K562 (cell line): ENCODE results near the gene TSPOAP1. TPM values are rescaled to one million over a fixed set of nuclear protein-coding genes. Genes with fewer than 3 reads are reported as not detected.

ENCODE experiments used
- ATAC-seq: fragments of 200-7000 bp; cut with Tn5 transposase; 3 replicates; pipeline ENCODE4 v1.9.1; 2020; ENCODE audit warnings: moderate library complexity
- BruUV-seq: library from RNA; stranded (reverse); fragments of 400-500 nt; replicated peaks from 2 replicates; lab custom pipeline; 2021; lab: Mats Ljungman, UMichigan
- CTCF ChIA-PET: fragments of 300-600 bp; formaldehyde crosslinking; extraction: SDS; loops from one replicate; lab custom pipeline; 2021; ENCODE audit warnings: low intra/inter-chr PET ratio; lab: Yijun Ruan, JAX
- POLR2A ChIA-PET: fragments of 300-600, 350-650 bp; sonication (Branson Sonifier 250); formaldehyde crosslinking; extraction: SDS; loops from one replicate; lab custom pipeline; 2021; ENCODE audit warnings: antibody characterized with exemption, inconsistent platforms; lab: Yijun Ruan, JAX
- DNase-seq, 4 experiments: peaks; one replicate each; pipeline versions ENCODE4 v3.0.0 to v3.0.0-alpha.2; 2011 to 2018; ENCODE audit warnings: low spot score in 3 of 4, mixed read lengths in 3 of 4; ENCODE audit errors: extremely low read depth in 1 of 4
- FAIRE-seq: peaks from 2 replicates; lab custom pipeline; 2011; peaks lifted over from hg19 to GRCh38; lab: Jason Lieb, UNC
- H2AFZ ChIP-seq: 2 replicates; pipeline ENCODE4 v1.6.0; 2011; ENCODE audit warnings: low read depth, low read length, control low read depth, inconsistent platforms
- H3K27ac ChIP-seq: fragments of 200-600 bp; 3 replicates; pipeline ENCODE4 v1.8.0; 2011; ENCODE audit warnings: low read depth, mild to moderate bottlenecking, control low read depth, inconsistent platforms, low read length, moderate library complexity, mixed read lengths; ENCODE audit errors: extremely low read depth
- H3K27me3 ChIP-seq, 2 experiments: fragments of 300-600 bp in 1 of 2; 2 replicates in 1 of 2; 3 replicates in 1 of 2; pipeline versions ENCODE4 v1.6.0 to v1.8.0; 2011; ENCODE audit warnings: inconsistent platforms in 2 of 2, low read length in 2 of 2, mild to moderate bottlenecking in 1 of 2, mixed read lengths in 1 of 2, moderate library complexity in 1 of 2; ENCODE audit not compliant: control insufficient read depth in 2 of 2, insufficient read depth in 2 of 2
- H3K36me3 ChIP-seq: fragments of 300-600 bp; 3 replicates; pipeline ENCODE4 v1.8.0; 2011; ENCODE audit warnings: mild to moderate bottlenecking, low read length, inconsistent platforms; ENCODE audit not compliant: control insufficient read depth, insufficient read depth
- H3K4me1 ChIP-seq, 2 experiments: fragments of 200-600 bp in 1 of 2; replicated peaks in 1 of 2; 2 replicates in 1 of 2; 3 replicates in 1 of 2; pipeline versions ENCODE4 v1.5.1 to v1.8.0; 2011; ENCODE audit warnings: inconsistent platforms in 2 of 2, low read length in 2 of 2, mild to moderate bottlenecking in 1 of 2, mixed read lengths in 1 of 2, moderate library complexity in 1 of 2; ENCODE audit not compliant: control insufficient read depth in 2 of 2, insufficient read depth in 2 of 2
- H3K4me2 ChIP-seq: 2 replicates; pipeline ENCODE4 v1.6.1; 2011; ENCODE audit warnings: low read length, control low read depth, inconsistent platforms, mixed read lengths; ENCODE audit not compliant: insufficient read depth
- H3K4me3 ChIP-seq: fragments of 200-600 bp; sonication (generic), shearing (Covaris generic); 2 replicates; pipeline ENCODE4 v1.5.1; 2016; ENCODE audit warnings: control low read depth, inconsistent platforms
- H3K79me2 ChIP-seq: fragments of 200-600 bp; 3 replicates; pipeline ENCODE4 v1.8.0; 2011; ENCODE audit warnings: low read length, inconsistent platforms; ENCODE audit not compliant: control insufficient read depth, insufficient read depth
- H3K9ac ChIP-seq, 2 experiments: 2 replicates each; pipeline versions ENCODE4 v1.6.0 to v1.6.1; 2011; ENCODE audit warnings: low read depth in 2 of 2, low read length in 2 of 2, control low read depth in 1 of 2, inconsistent platforms in 1 of 2, mild to moderate bottlenecking in 1 of 2, mixed read lengths in 1 of 2; ENCODE audit not compliant: insufficient read depth in 1 of 2
- H3K9me1 ChIP-seq: one replicate; pipeline ENCODE4 v1.6.0; 2011; ENCODE audit warnings: inconsistent platforms, mild to moderate bottlenecking, low read length, moderate library complexity; ENCODE audit not compliant: control insufficient read depth, insufficient read depth
- H3K9me3 ChIP-seq: replicated peaks from 2 replicates; pipeline ENCODE4 v1.5.1; 2011; ENCODE audit warnings: low read depth, low read length, inconsistent platforms; ENCODE audit not compliant: control insufficient read depth, insufficient read depth
- H4K20me1 ChIP-seq: replicated peaks from 2 replicates; pipeline ENCODE4 v1.6.1; 2011; ENCODE audit warnings: low read length, inconsistent platforms, mixed read lengths; ENCODE audit not compliant: control insufficient read depth, insufficient read depth
- BCOR ChIP-seq: fragments of 450-650 bp; IDR thresholded peaks from 2 replicates; pipeline ENCODE4 v1.6.1; 2016
- CBX8 ChIP-seq: fragments of 200-600 bp; sonication (generic); IDR thresholded peaks from 2 replicates; pipeline ENCODE4 v1.6.1; 2012; ENCODE audit warnings: borderline replicate concordance, mixed run types, low read depth, mild to moderate bottlenecking, moderate library complexity, mixed read lengths, low read length, control low read depth, inconsistent platforms; ENCODE audit not compliant: poor library complexity, severe bottlenecking; ENCODE audit errors: extremely low read depth
- ELK3 ChIP-seq: fragments of 450-650 bp; formaldehyde crosslinking; IDR thresholded peaks from 2 replicates; pipeline ENCODE4 v1.4.0; 2020; ENCODE audit warnings: mild to moderate bottlenecking
- FOXM1 ChIP-seq, 2 experiments: fragments of 450-650 bp in 1 of 2; sonication (generic) in 1 of 2; formaldehyde crosslinking in 1 of 2; IDR thresholded peaks; 2 replicates each; pipeline versions ENCODE4 v1.6.1 to v1.9.0; 2017 to 2022; ENCODE audit warnings: low read depth in 2 of 2, mild to moderate bottlenecking in 2 of 2, missing genetic modification reagents in 1 of 2, moderate library complexity in 1 of 2
- HDAC3 ChIP-seq: fragments of 450-650 bp; IDR thresholded peaks from 2 replicates; pipeline ENCODE4 v1.6.1; 2018; ENCODE audit warnings: borderline replicate concordance, mild to moderate bottlenecking, moderate library complexity; ENCODE audit not compliant: partially characterized antibody
- MAX ChIP-seq: sonication (generic); formaldehyde crosslinking; IDR thresholded peaks from 2 replicates; pipeline ENCODE4 v1.9.0; 2022; ENCODE audit warnings: mild to moderate bottlenecking, missing genetic modification reagents
- NFE2L1 ChIP-seq: fragments of 450-650 bp; IDR thresholded peaks from 2 replicates; pipeline ENCODE4 v1.6.1; 2016; ENCODE audit warnings: missing genetic modification characterization, low read depth, mild to moderate bottlenecking, missing compliant biosample characterization, moderate library complexity, borderline replicate concordance
- RNF2 ChIP-seq: sonication (generic); IDR thresholded peaks from 2 replicates; pipeline ENCODE4 v1.6.1; 2016
- SMARCE1 ChIP-seq: fragments of 450-650 bp; IDR thresholded peaks from 2 replicates; pipeline ENCODE4 v1.7.1; 2016; ENCODE audit warnings: mild to moderate bottlenecking
- SREBF1 ChIP-seq: fragments of 150-350 bp; IDR thresholded peaks from 2 replicates; pipeline ENCODE4 v1.6.1; 2014; ENCODE audit warnings: antibody characterized with exemption, low read depth, low read length, borderline replicate concordance
- TBP ChIP-seq: optimal IDR thresholded peaks from 2 replicates; pipeline ENCODE3; 2011; ENCODE audit warnings: low read depth, low read length, improper control_type of control experiment
- TOE1 ChIP-seq, 2 experiments: fragments of 450-650 bp in 1 of 2; sonication (generic) in 1 of 2; formaldehyde crosslinking in 1 of 2; IDR thresholded peaks; 2 replicates each; pipeline versions ENCODE4 v1.7.1 to v1.8.0; 2016 to 2022; ENCODE audit warnings: borderline replicate concordance in 2 of 2, mild to moderate bottlenecking in 2 of 2, antibody characterized with exemption in 1 of 2, inconsistent platforms in 1 of 2, low read depth in 1 of 2, missing genetic modification reagents in 1 of 2, moderate library complexity in 1 of 2
- WHSC1 ChIP-seq: IDR thresholded peaks from one replicate; pipeline ENCODE4 v1.6.1; 2012; ENCODE audit warnings: low read length, control low read depth, inconsistent platforms
- YY1 ChIP-seq, 3 experiments: IDR thresholded peaks; 2 replicates each; pipeline ENCODE4 v1.6.1; 2011; ENCODE audit warnings: low read length in 2 of 3, mild to moderate bottlenecking in 2 of 3, moderate library complexity in 2 of 3, borderline replicate concordance in 1 of 3, control low read depth in 1 of 3, low read depth in 1 of 3; ENCODE audit not compliant: insufficient read depth in 3 of 3, insufficient replicate concordance in 2 of 3, control insufficient read depth in 1 of 3, insufficient read length in 1 of 3; ENCODE audit errors: extremely low read depth in 1 of 3
- ZBTB1 ChIP-seq: sonication (generic); formaldehyde crosslinking; IDR thresholded peaks from 2 replicates; pipeline ENCODE4 v1.8.1; 2023; ENCODE audit warnings: missing genetic modification reagents, low read depth, mild to moderate bottlenecking, borderline replicate concordance
- ZBTB2 ChIP-seq: fragments of 450-650 bp; IDR thresholded peaks from 2 replicates; pipeline ENCODE4 v1.6.1; 2016; ENCODE audit warnings: antibody characterized with exemption
- ZBTB8A ChIP-seq: fragments of 450-650 bp; IDR thresholded peaks from 2 replicates; pipeline ENCODE4 v1.6.1; 2018; ENCODE audit warnings: mild to moderate bottlenecking, moderate library complexity; ENCODE audit not compliant: partially characterized antibody
- WGBS: fragments of 100-300 bp; shearing (Covaris generic); methylation state at CpG from one replicate; pipeline ENCODE4 v1.1.6; 2016; ENCODE audit warnings: low coverage, mixed read lengths; ENCODE audit not compliant: insufficient coverage; ENCODE audit errors: missing lambda C conversion rate; 5-methylcytosine and 5-hydroxymethylcytosine counted together
- in situ Hi-C: fragments of 300-500 bp; cut with MboI; formaldehyde crosslinking; loops from 4 replicates; pipeline ENCODE4 v1.15.0; 2018; ENCODE audit warnings: inconsistent platforms, mixed read lengths
- intact Hi-C: fragments of 100-400 bp; cut with micrococcal nuclease; formaldehyde crosslinking; loops from 2 replicates; pipeline ENCODE4 v1.14.2; 2022
- polyA plus RNA-seq, 8 experiments: library from polyadenylated mRNA; depleted of rRNA in 4 of 8; stranded (reverse) in 5 of 8; unstranded in 3 of 8; fragments of >200 nt; fragmentation: Nextera tagmentation in 2 of 8; fragmentation: Illumina TruSeq in 1 of 8; extraction: Ambion mirVana in 2 of 8; extraction: Trizol in 1 of 8; gene quantifications; 2 replicates each; pipeline versions ENCODE4 v1.2.1 to v1.2.3, GENCODE V29; 2011 to 2014; ENCODE audit warnings: inconsistent platforms in 1 of 8, missing spikeins in 1 of 8
- total RNA-seq, 7 experiments: library from RNA; depleted of rRNA in 6 of 7; stranded (reverse); fragments of >200 nt in 6 of 7; fragmentation: Illumina TruSeq in 2 of 7; extraction: Trizol in 2 of 7; gene quantifications; 2 replicates each; pipeline versions ENCODE4 v1.2.1 to v1.2.3, GENCODE V29; 2011 to 2021; ENCODE audit warnings: low replicate concordance in 1 of 7

The TSPOAP1 gene
- total and polyA plus RNA-seq, 9 of the 15 experiments (the other 6 are each of a cell fraction or from before 2014, with no cell fraction given): 0.87 to 3.9 (median 1.8) TPM; not detected in 2

DNA sequence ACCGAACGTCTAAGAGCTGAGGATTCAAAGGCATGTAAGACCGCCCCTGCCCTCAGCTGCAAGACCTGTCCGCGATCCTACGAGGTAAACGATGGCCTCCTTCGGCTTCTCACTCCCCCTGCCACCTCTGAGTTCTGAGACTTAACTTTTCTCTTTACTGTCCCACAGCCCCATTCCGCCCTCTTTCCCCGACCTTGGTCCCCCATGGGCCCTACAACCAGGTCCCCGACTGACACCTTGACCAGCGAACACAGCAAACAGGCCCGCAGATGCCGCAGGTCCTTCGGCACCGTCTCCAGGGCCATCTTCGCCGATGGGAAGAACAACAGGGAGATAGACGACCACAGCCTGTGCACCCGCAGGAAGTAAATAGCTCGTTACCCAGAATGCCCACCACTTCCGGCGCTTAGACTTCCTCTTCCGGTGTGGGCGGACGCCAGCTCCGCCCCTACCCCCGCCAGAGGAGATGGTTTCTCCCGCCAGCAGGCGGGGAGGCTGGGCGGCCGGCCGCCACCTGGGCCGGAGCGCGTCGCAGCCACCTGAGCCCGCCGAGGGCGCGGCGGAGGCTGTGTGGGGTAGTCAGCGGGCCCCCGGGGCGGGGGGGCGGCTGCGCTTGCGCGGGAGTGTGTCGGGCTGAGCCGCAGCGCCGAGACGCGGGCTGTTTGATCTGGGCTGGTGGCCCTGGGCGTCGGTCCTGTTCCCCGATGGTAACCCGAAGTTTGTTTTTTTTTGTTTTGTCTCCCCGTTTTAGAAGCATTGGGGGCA, 23.4 kb upstream of the TSPOAP1 start, which contains the start of gene SUPT4H1:
SUPT4H1 (minus strand) TSS at position 371 of the 765 bp plus-strand sequence; CDS start at position 305, 66 bp downstream.
- Histone ChIP-seq H3K36me3 (peaks cover 37% of the 10 kb centered on the region), H3K27ac (peak within 1 kb of the TSS; percentile 93), H2AFZ (peak within 1 kb of the TSS; percentile 78), H3K9ac (peak within 1 kb of the TSS; percentile 94 to 99), H3K4me1 (peaks cover 15 to 20% of the 10 kb centered on the region in 2 experiments; a peak in 4 of 5 replicates), H3K4me3 (peak within 1 kb of the TSS; percentile 99), H3K4me2 (peak within 1 kb of the TSS; percentile 100), H3K27me3 (no peaks in the 10 kb centered on the region), H4K20me1 (no peaks in the 10 kb centered on the region; the same call in 1 of the 2 replicates), H3K9me1 (no peaks in the 10 kb centered on the region), H3K9me3 (no peaks in the 10 kb centered on the region), H3K79me2 (peaks cover 36% of the 10 kb centered on the region)
- BruUV-seq: no TSS peak
- WGBS: 1% methylated on average over 28 of the region's 60 CpGs
- intact Hi-C loops (loop anchor here (1.0 to 5.0 kb wide), 3 partner anchors 23 to 85 kb away; partner anchors contain the start of gene RNF43), in situ Hi-C loops (no loop called here)
- ATAC-seq (peak; percentile 97), DNase-seq (peak; percentile 95 to 97 (median 96)), FAIRE-seq (peak; percentile 83)
- POLR2A ChIA-PET: interaction anchor here (0.5 to 17.7 kb wide), 18 partner anchors 8 to 306 kb away, joined by 3 to 257 read pairs (median 4); no protein-coding TSS in a partner anchor
- CTCF ChIA-PET: no interaction called here
- TF ChIP-seq TOE1 (IDR thresholded peaks at IDR 0.05; ENCODE audit: borderline replicate concordance): no peak
- TF ChIP-seq TOE1 (CRISPR knock-in tag; IDR thresholded peaks at IDR 0.05; ENCODE audit: borderline replicate concordance, low read depth): no peak
- TF ChIP-seq FOXM1 (IDR thresholded peaks at IDR 0.05; ENCODE audit: low read depth): no peak
- no peak for TF ChIP-seq FOXM1 (CRISPR knock-in tag; IDR thresholded peaks at IDR 0.05; ENCODE audit: low read depth)
- peak; percentile 64 for TF ChIP-seq MAX (CRISPR knock-in tag)
- TF ChIP-seq BCOR: no peak
- TF ChIP-seq TBP: peak; percentile 81
- no peak for TF ChIP-seq HDAC3
- TF ChIP-seq CBX8: no peak
- no peak for TF ChIP-seq ELK3 (CRISPR knock-in tag)
- no peak for TF ChIP-seq ZBTB1 (CRISPR knock-in tag)
- peak in 2 of 3 experiments; percentile 64 to 80 for TF ChIP-seq YY1 (IDR thresholded peaks at IDR 0.05; ENCODE audit: borderline replicate concordance in 1 of 3, control insufficient read depth in 1 of 3, extremely low read depth in 1 of 3, insufficient read depth in 3 of 3, insufficient read length in 1 of 3, insufficient replicate concordance in 2 of 3, low read depth in 1 of 3, low read length in 2 of 3)
- no peak for TF ChIP-seq NFE2L1 (tag)
- TF ChIP-seq SREBF1: no peak
- TF ChIP-seq ZBTB2: no peak
- no peak for TF ChIP-seq RNF2
- TF ChIP-seq SMARCE1: no peak
- TF ChIP-seq WHSC1: no peak
- no peak for TF ChIP-seq ZBTB8A
